HL-60 (cell line): ENCODE measurements around the gene BCO1.

ENCODE experiments used
- DNase-seq, 2 experiments: peaks; one replicate each; pipeline ENCODE4 v3.0.0-alpha.2; 2010 to 2020; ENCODE audit warnings: low read depth in 1 of 2, low spot score in 1 of 2
- H3K27ac ChIP-seq: fragments of 250-450 bp; sonication (Bioruptor Pico); replicated peaks from 2 replicates; pipeline ENCODE4 v1.5.1; 2020; ENCODE audit warnings: mild to moderate bottlenecking, moderate library complexity
- H3K27me3 ChIP-seq: fragments of 250-450 bp; sonication (Bioruptor Pico); 2 replicates; pipeline ENCODE4 v1.5.1; 2021; ENCODE audit warnings: mild to moderate bottlenecking, moderate library complexity; ENCODE audit not compliant: insufficient read depth, poor library complexity, severe bottlenecking
- H3K4me3 ChIP-seq: replicated peaks from 2 replicates; pipeline ENCODE4 v1.5.1; 2011; ENCODE audit warnings: mild to moderate bottlenecking, control low read depth, low read length; ENCODE audit not compliant: insufficient read depth
- GABPA ChIP-seq: IDR thresholded peaks from 2 replicates; pipeline ENCODE4 v1.6.1; 2012; ENCODE audit warnings: low read depth
- POLR2AphosphoS5 ChIP-seq: IDR thresholded peaks from 2 replicates; pipeline ENCODE4 v1.6.1; 2012; ENCODE audit warnings: low read depth
- SPI1 ChIP-seq: IDR thresholded peaks from 2 replicates; pipeline ENCODE4 v1.6.1; 2012; ENCODE audit warnings: low read depth, mild to moderate bottlenecking, borderline replicate concordance
- TF ChIP-seq, protein P1 (sequence below): IDR thresholded peaks from one replicate; pipeline ENCODE4 v1.5.1; 2011; ENCODE audit warnings: low read length, control low read depth, inconsistent platforms; ENCODE audit not compliant: insufficient read depth
- TF ChIP-seq, protein P2 (sequence below): IDR thresholded peaks from 2 replicates; pipeline ENCODE4 v1.6.1; 2012; ENCODE audit warnings: low read depth; ENCODE audit not compliant: insufficient replicate concordance

Gene BCO1

DNA sequence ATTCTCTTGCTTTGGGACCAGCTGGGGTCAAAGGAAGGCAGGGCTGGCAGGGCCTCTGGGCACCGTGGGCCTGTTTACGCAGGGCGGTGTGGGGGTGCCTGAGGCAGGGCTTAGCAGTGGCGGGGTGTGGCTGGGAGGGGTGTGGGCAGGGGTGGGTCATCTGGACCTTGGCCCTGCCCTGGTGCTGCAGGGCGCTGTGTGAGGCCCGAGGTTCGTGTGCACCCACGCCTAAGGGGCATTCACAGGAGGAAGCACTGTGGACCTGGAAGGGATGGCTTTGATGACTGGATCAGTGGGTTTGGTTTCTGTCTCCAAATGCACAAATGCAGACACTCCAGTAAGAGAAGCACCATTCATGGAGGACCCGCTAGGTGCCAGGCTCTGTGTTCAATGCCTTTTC is 37.3 kb downstream of the BCO1 start:
- no peak overlapping the region for H3K27ac ChIP-seq
- no peak overlapping the region for H3K4me3 ChIP-seq
- no peak for DNase-seq
- TF ChIP-seq, protein P1, sequence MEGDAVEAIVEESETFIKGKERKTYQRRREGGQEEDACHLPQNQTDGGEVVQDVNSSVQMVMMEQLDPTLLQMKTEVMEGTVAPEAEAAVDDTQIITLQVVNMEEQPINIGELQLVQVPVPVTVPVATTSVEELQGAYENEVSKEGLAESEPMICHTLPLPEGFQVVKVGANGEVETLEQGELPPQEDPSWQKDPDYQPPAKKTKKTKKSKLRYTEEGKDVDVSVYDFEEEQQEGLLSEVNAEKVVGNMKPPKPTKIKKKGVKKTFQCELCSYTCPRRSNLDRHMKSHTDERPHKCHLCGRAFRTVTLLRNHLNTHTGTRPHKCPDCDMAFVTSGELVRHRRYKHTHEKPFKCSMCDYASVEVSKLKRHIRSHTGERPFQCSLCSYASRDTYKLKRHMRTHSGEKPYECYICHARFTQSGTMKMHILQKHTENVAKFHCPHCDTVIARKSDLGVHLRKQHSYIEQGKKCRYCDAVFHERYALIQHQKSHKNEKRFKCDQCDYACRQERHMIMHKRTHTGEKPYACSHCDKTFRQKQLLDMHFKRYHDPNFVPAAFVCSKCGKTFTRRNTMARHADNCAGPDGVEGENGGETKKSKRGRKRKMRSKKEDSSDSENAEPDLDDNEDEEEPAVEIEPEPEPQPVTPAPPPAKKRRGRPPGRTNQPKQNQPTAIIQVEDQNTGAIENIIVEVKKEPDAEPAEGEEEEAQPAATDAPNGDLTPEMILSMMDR, result no peak
- TF ChIP-seq GABPA, result no peak
- TF ChIP-seq POLR2AphosphoS5, result no peak
- no peak for TF ChIP-seq SPI1
- TF ChIP-seq, protein P2, sequence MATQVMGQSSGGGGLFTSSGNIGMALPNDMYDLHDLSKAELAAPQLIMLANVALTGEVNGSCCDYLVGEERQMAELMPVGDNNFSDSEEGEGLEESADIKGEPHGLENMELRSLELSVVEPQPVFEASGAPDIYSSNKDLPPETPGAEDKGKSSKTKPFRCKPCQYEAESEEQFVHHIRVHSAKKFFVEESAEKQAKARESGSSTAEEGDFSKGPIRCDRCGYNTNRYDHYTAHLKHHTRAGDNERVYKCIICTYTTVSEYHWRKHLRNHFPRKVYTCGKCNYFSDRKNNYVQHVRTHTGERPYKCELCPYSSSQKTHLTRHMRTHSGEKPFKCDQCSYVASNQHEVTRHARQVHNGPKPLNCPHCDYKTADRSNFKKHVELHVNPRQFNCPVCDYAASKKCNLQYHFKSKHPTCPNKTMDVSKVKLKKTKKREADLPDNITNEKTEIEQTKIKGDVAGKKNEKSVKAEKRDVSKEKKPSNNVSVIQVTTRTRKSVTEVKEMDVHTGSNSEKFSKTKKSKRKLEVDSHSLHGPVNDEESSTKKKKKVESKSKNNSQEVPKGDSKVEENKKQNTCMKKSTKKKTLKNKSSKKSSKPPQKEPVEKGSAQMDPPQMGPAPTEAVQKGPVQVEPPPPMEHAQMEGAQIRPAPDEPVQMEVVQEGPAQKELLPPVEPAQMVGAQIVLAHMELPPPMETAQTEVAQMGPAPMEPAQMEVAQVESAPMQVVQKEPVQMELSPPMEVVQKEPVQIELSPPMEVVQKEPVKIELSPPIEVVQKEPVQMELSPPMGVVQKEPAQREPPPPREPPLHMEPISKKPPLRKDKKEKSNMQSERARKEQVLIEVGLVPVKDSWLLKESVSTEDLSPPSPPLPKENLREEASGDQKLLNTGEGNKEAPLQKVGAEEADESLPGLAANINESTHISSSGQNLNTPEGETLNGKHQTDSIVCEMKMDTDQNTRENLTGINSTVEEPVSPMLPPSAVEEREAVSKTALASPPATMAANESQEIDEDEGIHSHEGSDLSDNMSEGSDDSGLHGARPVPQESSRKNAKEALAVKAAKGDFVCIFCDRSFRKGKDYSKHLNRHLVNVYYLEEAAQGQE, result no peak
- H3K27me3 ChIP-seq, result no peaks in the 10 kb centered on the region

DNA sequence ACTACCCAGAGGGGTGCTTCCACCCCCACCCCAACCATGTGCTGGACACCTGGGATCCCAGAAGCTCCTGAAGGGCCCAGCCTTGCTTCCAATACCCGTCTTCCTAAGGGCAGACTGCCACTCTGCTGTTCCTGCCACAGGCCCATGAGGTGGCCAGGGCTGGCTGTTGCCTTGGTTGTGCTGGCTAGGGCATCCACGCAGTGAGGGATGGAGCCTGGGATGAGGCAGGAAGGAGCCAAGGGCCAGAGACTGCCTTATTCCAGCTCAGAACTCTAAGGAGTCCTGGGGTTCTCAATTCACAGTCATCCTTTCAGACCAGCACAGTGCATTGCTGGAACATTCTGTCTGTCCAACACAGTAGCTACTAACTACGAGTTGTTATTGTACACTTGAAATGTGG is 37.8 kb downstream of the BCO1 start:
- Histone ChIP-seq H3K27ac (no peak overlapping the region), H3K27me3 (no peaks in the 10 kb centered on the region), H3K4me3 (no peak overlapping the region)
- DNase-seq, result no peak
- TF ChIP-seq GABPA, result no peak
- TF ChIP-seq POLR2AphosphoS5, result no peak
- TF ChIP-seq, protein P2, result no peak
- TF ChIP-seq SPI1, result no peak

DNA sequence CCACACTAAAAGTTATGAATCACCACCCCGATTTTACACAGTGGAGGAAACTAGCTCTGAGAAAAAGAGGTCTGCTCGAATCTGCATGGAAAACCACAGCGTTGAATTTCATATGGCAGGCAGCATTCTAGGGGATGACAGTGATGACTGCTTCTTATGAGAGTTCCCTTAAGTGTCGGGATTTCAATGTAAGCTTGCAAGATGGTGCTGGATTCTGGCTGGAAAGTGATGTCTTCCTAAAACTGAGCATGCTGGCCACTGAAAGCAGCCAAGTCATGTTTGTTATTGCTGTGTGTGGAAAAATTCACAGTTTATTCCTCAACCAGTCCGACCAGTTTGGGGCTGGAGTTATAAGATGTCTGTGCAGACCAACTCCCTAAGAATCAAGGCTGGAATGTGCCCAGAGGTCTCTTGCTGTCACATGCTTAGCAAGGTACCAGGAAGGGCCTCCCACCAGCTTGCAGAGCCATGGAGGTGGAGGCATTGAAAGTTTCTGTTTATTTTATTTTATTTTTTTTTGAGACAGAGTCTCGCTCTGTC is 39.1 kb downstream of the BCO1 start:
- Histone ChIP-seq H3K27ac (no peak overlapping the region), H3K27me3 (no peaks in the 10 kb centered on the region), H3K4me3 (no peak overlapping the region)
- TF ChIP-seq SPI1 (no peak), GABPA (no peak), POLR2AphosphoS5 (no peak)
- TF ChIP-seq, protein P2, result no peak
- TF ChIP-seq, protein P1, result no peak
- DNase-seq, result no peak
